HepG2 (cell line): ENCODE results near the gene CAMTA1.

Experiments
- ZBTB33 ChIP-seq: sonication (generic); formaldehyde crosslinking; IDR thresholded peaks from 2 replicates; pipeline ENCODE4 v1.4.0; 2020; ENCODE audit warnings: missing genetic modification reagents
- TF ChIP-seq, protein P1 (sequence below): IDR thresholded peaks from 2 replicates; pipeline ENCODE4 v1.6.1; 2016; ENCODE audit warnings: missing compliant biosample characterization, missing genetic modification reagents, borderline replicate concordance

GRCh38 chr1:7140251-7140650 lies 355.0 kb downstream of the CAMTA1 start:
- TF ChIP-seq ZBTB33 (CRISPR knock-in tag) = no peak
- TF ChIP-seq, protein P1, sequence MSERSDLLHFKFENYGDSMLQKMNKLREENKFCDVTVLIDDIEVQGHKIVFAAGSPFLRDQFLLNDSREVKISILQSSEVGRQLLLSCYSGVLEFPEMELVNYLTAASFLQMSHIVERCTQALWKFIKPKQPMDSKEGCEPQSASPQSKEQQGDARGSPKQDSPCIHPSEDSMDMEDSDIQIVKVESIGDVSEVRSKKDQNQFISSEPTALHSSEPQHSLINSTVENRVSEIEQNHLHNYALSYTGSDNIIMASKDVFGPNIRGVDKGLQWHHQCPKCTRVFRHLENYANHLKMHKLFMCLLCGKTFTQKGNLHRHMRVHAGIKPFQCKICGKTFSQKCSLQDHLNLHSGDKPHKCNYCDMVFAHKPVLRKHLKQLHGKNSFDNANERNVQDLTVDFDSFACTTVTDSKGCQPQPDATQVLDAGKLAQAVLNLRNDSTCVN (CRISPR knock-in tag) = no peak
